ENCODE measurements around the gene CD300LG.
"Not testable (repeated sequence)": the region's sequence is repeated elsewhere in the genome, so short reads cannot be mapped to it uniquely, and the experiment has no call there.

CD300LG gene, protein sequence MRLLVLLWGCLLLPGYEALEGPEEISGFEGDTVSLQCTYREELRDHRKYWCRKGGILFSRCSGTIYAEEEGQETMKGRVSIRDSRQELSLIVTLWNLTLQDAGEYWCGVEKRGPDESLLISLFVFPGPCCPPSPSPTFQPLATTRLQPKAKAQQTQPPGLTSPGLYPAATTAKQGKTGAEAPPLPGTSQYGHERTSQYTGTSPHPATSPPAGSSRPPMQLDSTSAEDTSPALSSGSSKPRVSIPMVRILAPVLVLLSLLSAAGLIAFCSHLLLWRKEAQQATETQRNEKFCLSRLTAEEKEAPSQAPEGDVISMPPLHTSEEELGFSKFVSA

DNA sequence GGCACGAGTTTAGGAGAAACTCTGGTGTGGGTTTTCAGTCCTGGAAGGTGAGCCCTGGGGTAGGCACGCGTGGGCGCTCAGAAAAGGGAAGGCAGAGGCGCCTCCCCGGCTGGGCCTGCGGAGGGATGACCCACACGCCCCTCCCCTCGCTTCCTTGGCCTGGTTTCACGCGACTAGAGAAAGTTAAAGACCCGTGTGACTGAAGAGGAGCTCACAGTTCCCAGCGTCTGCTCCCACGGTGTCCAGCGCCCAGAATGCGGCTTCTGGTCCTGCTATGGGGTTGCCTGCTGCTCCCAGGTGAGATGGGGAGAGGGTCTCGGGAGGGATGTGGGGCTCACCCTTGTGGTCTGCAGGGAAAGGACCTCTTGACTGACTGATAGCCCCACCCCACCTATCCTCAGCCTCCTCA is at the start of gene CD300LG:
Gene CD300LG (plus strand): TSS at position 214 of the 409 bp plus-strand sequence. CDS start 41 bp downstream, at position 255.
- DNase-seq = no peak

DNA sequence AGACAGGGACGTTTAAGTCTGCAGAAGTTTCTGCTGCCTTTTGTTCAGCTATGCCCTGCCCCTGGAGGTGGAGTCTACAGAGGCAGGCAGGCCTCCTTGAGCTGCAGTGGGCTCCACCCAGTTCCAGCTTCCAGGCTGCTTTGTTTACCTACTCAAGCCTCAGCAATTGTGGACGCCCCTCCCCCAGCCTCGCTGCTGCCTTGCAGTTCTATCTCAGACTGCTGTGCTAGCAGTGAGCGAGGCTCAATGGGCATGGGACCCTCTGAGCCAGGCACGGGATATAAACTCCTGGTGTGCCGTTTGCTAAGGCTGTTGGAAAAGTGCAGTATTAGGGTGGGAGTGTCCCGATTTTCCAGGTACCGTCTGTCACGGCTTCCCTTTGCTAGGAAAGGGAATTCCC is 49.0 kb upstream of the CD300LG start:
- not testable (repeated sequence) for DNase-seq

GRCh38 chr17:43799047-43799446 is 47.9 kb upstream of the CD300LG start:
- DNase-seq = no peak

DNA sequence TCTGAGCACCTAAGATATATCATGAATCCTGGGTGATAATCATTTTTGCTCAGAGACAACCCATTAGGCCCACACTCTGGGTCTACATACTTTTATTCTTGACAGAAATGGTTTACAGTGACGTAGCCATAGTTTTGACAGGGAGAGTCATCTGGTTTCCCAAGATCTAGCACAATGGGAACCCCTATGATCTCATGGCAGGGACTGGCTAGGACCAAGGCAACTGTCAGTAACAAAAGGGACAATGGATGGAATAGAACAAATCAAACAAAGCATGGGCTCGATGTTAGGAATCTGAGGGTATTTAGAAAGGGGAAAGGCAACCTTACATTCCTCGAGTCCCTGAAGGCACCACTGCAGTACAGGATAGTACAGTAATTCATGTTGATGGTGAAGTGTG is 46.2 kb upstream of the CD300LG start:
- DNase-seq = no peak

GRCh38 chr17:43801844-43802243 is 45.1 kb upstream of the CD300LG start:
- no peak for DNase-seq

- DNase-seq = no peak
Measured at GRCh38 chr17:43803758-43804157, 43.2 kb upstream of the CD300LG start.

- no peak for DNase-seq
Measured at GRCh38 chr17:43805117-43805516, 41.9 kb upstream of the CD300LG start.

DNA sequence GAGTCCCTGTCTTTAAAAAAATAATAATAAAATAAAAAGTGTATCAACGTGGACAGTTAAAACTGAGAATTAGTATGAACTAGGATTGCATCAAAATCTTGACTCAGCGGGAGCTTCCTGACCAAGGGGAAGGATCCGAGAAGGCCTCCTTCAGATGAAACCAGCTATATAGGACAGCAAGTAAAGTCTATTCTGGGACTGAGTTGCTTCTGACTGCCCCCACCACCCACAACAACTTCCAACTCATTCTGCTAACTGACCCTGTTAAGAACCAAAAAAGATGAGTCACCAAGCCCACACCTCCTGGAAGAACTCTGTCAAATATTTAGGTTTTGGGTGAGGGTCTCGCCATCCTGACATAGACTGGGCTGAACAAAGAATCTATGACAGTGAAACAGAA is 38.9 kb upstream of the CD300LG start:
- no peak for DNase-seq

- no peak for DNase-seq
Measured at GRCh38 chr17:43809121-43809520, 37.9 kb upstream of the CD300LG start.

DNA sequence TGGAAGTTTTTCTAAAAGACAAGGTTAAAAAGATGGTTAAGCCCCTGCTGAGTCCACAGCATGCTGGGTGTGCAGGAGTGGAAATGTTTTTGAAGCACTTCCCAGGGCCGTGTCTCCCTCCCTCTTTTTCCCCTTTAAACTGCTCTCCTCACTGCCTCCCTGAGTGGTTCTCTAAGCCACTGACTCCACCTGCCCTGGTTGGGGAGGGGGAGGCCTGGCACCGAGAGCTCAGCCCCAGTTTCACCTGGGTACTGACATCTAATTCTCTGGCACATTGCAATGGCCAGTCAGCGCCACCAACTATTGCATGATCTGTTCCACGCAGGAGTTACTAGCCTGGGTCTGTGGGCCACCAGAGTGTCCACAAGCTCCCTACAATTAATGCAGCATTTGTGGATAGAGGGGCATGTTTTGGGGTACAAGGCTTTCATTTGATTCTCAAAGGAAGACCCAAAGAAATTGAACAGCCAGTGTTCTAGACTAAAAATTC is 36.7 kb upstream of the CD300LG start:
- no peak for DNase-seq

GRCh38 chr17:43810823-43811222 is 36.2 kb upstream of the CD300LG start:
- no peak for DNase-seq

GRCh38 chr17:43812396-43813265 is 34.3 kb upstream of the CD300LG start:
- DNase-seq = no peak

GRCh38 chr17:43813386-43813785 is 33.6 kb upstream of the CD300LG start:
- no peak for DNase-seq

- DNase-seq = no peak
Measured at GRCh38 chr17:43814026-43814425, 33.0 kb upstream of the CD300LG start.

GRCh38 chr17:43814714-43815113 is 32.3 kb upstream of the CD300LG start:
- no peak for DNase-seq

- no peak for DNase-seq
Measured at GRCh38 chr17:43816336-43817320, 30.3 kb upstream of the CD300LG start.

- no peak for DNase-seq
Measured at GRCh38 chr17:43817826-43818225, 29.1 kb upstream of the CD300LG start.

GRCh38 chr17:43818966-43819365 is 28.0 kb upstream of the CD300LG start:
- DNase-seq = no peak

DNA sequence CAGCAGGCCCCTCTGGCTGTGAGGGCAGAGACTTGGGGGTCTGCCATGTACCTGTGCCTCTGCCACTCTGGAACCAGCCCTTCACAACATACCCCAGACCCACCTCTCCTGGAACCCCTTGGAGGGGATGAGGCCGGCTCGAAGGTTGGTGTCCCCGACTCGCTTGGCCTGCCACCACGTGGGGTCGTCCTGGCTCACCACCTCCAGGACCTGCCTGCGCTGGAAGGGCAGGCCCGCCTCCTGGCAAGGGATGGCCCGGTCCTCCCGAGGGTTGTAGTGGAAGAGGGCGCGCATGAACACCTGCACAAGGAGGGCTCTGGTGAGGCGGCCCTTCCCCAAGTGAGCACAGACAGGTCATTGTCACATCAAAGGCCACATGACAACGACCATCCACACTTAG is 26.2 kb upstream of the CD300LG start:
- no peak for DNase-seq

GRCh38 chr17:43822570-43823190 is 24.3 kb upstream of the CD300LG start:
- DNase-seq = no peak

GRCh38 chr17:43823350-43824084 is 23.5 kb upstream of the CD300LG start:
- DNase-seq = peak; percentile 36

All from NCI-H2029 treated with DMSO at 0.1 percent for 48 hours (cell line).